Lung (tissue), 12 donors: ENCODE data around the gene ADPRHL1. TPM values are rescaled to one million over a fixed set of nuclear protein-coding genes. Genes with fewer than 3 reads are reported as not detected.

Experiments used
- ATAC-seq: fragments of 200-7000 bp; cut with Tn5 transposase; one replicate; pipeline ENCODE4 v1.9.1; 2020; ENCODE audit warnings: moderate number of reproducible peaks; ENCODE audit not compliant: insufficient read depth, low FRiP score
- DNase-seq, 3 donors: peaks; one replicate each; pipeline ENCODE4 v3.0.0-alpha.2; 2013 to 2017
- H3K27ac ChIP-seq, 2 donors: one replicate each; pipeline ENCODE4 v1.5.1; 2013; ENCODE audit warnings: mild to moderate bottlenecking in 2 of 2, moderate library complexity in 2 of 2, control low read depth in 1 of 2, inconsistent platforms in 1 of 2, low read depth in 1 of 2, low read length in 1 of 2
- H3K27me3 ChIP-seq, 3 donors: one replicate each; pipeline ENCODE4 v1.5.1; 2013; ENCODE audit warnings: low read length in 2 of 3; ENCODE audit not compliant: control insufficient read depth in 3 of 3, insufficient read depth in 3 of 3
- H3K36me3 ChIP-seq, 4 donors: one replicate each; pipeline ENCODE4 v1.5.1; 2013; ENCODE audit warnings: low read length in 4 of 4, mild to moderate bottlenecking in 1 of 4, moderate library complexity in 1 of 4; ENCODE audit not compliant: control insufficient read depth in 4 of 4, insufficient read depth in 4 of 4
- H3K4me1 ChIP-seq, 5 donors: one replicate each; pipeline ENCODE4 v1.5.1; 2013; ENCODE audit warnings: low read length in 5 of 5, mild to moderate bottlenecking in 2 of 5, moderate library complexity in 1 of 5; ENCODE audit not compliant: control insufficient read depth in 5 of 5, insufficient read depth in 5 of 5
- H3K4me3 ChIP-seq: one replicate; pipeline ENCODE4 v1.5.1; 2013; ENCODE audit warnings: mild to moderate bottlenecking, control low read depth, moderate library complexity
- H3K9ac ChIP-seq, 2 donors: one replicate each; pipeline ENCODE4 v1.5.1; 2013; ENCODE audit warnings: low read length in 2 of 2, control low read depth in 1 of 2; ENCODE audit not compliant: insufficient read depth in 1 of 2
- H3K9me3 ChIP-seq, 4 donors: one replicate each; pipeline ENCODE4 v1.5.1; 2013; ENCODE audit warnings: low read length in 3 of 4, mild to moderate bottlenecking in 1 of 4, moderate library complexity in 1 of 4; ENCODE audit not compliant: control insufficient read depth in 4 of 4, insufficient read depth in 3 of 4
- CTCF ChIP-seq: IDR thresholded peaks from 2 replicates; pipeline ENCODE4 v1.5.1; 2012; ENCODE audit warnings: mild to moderate bottlenecking; ENCODE audit errors: control extremely low read depth, extremely low read depth
- WGBS, 2 donors: extraction: QIAGEN DNeasy Blood & Tissue Kit; methylation state at CpG; one replicate each; pipeline ENCODE4 v1.1.7; 2013; 5-methylcytosine and 5-hydroxymethylcytosine counted together
- polyA plus RNA-seq, 2 donors: library from polyadenylated mRNA; stranded (reverse); fragments of 200-250 nt; gene quantifications; one replicate each; pipeline ENCODE4 v1.2.1, GENCODE V29; 2013
- total RNA-seq, 2 donors: library from RNA; depleted of rRNA in 1 of 2; stranded (reverse); fragments of >200 nt in 1 of 2; gene quantifications; one replicate each; pipeline ENCODE4 v1.2.1, GENCODE V29; 2014 to 2021
- donor health status: control.
- donor health status: control.
- donor health status: Bipolar disorder and iron deficiency.
- donor health status: healthy.
- donor health status: DM: yes; HTN: yes; CAD: no.

Gene ADPRHL1
- total and polyA plus RNA-seq, 4 donors, result 0.83 to 4.9 (median 1.3) TPM

DNA sequence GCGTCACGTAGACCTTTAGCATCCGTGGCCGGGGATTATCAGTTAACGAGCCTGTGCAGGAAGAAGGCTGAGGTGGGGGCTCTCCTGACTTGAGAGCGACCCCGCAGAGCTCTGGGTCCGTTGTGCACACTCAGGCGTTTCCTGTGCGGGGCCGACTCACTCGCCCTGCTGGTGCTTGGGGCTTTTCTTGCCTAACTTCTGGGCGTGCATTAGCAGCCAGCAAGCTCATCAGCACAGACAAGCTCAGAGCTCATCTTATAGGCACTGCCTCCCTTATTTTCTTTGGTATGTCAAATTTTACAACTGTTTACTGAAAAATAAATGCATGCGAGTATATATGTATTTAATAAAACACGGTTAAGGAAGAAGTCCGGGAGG is 23.7 kb downstream of the ADPRHL1 start:
- TF ChIP-seq CTCF, result no peak
- ATAC-seq, result no peak
- Histone ChIP-seq H3K27ac (no peak overlapping the region), H3K9ac (no peak overlapping the region), H3K36me3 (peaks cover 0 to 4% (median 0%) of the 10 kb centered on the region in 4 donors), H3K4me1 (peaks cover 0 to 2% (median 0%) of the 10 kb centered on the region in 5 donors), H3K4me3 (no peak overlapping the region), H3K27me3 (no peaks in the 10 kb centered on the region), H3K9me3 (no peaks in the 10 kb centered on the region)
- WGBS, 2 donors, result 80 to 86% methylated on average over 16 of the region's 16 CpGs
- no peak for DNase-seq

DNA sequence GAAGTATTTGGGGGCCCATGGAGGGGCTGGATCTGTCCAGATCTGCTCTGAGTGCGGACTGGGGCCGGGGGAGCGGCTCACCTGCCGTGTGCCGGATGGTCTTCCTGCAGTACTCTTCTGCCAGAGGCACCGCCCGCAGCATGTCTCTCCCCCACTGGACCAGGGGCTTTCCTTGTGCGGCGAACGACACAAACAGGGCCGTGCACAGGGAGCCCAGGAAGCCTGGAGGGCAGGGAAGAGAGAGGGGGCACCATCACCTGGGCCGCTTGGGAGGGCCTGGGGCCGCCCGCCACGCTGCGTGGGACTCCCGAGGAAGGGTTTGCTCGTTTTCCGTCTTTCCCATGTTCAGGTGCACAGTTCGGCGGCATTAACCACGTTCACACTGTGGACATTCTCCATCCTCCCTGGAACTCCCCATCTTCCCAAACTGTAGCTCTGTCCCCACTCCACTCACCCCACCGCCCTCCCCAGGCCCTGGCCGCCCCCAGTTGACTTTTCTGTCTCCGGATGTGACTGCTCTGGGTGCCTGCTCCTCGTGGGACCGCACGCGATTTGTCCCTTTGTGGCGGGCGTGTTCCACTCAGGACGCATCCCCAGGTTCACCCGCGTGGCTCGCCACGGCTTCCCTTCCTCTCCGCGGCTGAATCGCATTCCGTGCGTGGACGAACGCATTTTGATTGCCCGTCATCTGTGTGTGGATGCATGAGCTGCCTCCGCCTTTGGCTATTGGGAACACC is 24.2 kb downstream of the ADPRHL1 start:
- DNase-seq (no peak), ATAC-seq (no peak)
- WGBS, 2 donors, result 95 to 96% methylated on average over 41 to 45 of the region's 45 CpGs
- no peak overlapping the region for H3K27ac ChIP-seq
- peaks cover 0 to 4% (median 0%) of the 10 kb centered on the region in 4 donors for H3K36me3 ChIP-seq
- no peaks in the 10 kb centered on the region for H3K9me3 ChIP-seq
- no peak overlapping the region for H3K4me3 ChIP-seq
- peaks cover 0 to 2% (median 0%) of the 10 kb centered on the region in 5 donors for H3K4me1 ChIP-seq
- no peak for TF ChIP-seq CTCF
- H3K27me3 ChIP-seq, result no peaks in the 10 kb centered on the region
- H3K9ac ChIP-seq, result no peak overlapping the region

DNA sequence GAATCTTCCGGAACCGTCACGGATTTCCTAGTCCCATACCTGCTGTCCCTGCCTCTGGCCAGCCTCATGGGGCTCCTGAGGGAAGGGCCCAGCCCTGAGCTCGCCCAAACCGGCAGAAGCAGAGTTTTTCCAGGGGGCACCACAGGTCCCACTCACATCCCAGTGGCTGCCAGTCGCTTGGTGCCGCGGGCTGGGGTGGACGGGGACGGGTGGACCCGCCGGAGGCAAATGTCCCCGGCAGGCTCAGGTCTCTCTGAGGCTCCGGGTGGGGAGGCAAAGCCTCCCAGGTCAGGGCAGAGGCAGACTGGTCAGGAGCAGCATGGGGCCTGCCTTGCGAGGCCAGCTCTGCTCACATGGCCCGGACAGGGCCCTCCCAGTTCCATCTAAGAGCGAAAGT is 24.8 kb downstream of the ADPRHL1 start:
- Histone ChIP-seq H3K27ac (no peak overlapping the region), H3K27me3 (no peaks in the 10 kb centered on the region), H3K9me3 (no peaks in the 10 kb centered on the region), H3K4me1 (peaks cover 0 to 5% (median 1%) of the 10 kb centered on the region in 5 donors), H3K4me3 (no peak overlapping the region), H3K36me3 (peaks cover 0 to 4% (median 0%) of the 10 kb centered on the region in 4 donors), H3K9ac (no peak overlapping the region)
- TF ChIP-seq CTCF, result no peak
- WGBS, 2 donors, result 91 to 96% methylated on average over 17 of the region's 17 CpGs
- ATAC-seq, result no peak
- no peak for DNase-seq
